ENCODE measurements around the gene PCDHGA12.
A peak's percentile ranks its signal among the peaks of the same experiment; 100 is the strongest.
"Not testable (repeated sequence)": the region's sequence is repeated elsewhere in the genome, so short reads cannot be mapped to it uniquely, and the experiment has no call there.

Gene PCDHGA12

GRCh38 chr5:141420855-141421488 is 9.3 kb upstream of the PCDHGA12 start, which contains the start of gene PCDHGA11:
Gene PCDHGA11, plus strand, starts transcription at chr5:141421051. Its CDS starts 177 bp downstream, at chr5:141421228.
- peak; percentile 71 for TF ChIP-seq CTCF (IDR thresholded peaks at IDR 0.05; ENCODE audit: borderline replicate concordance, control extremely low read depth, extremely low read depth, insufficient read depth, missing control alignments)
- in situ Hi-C loops (cut with MboI; ENCODE audit: low sequenced_read_pairs, unreplicated experiment): loop anchor here (5.0 kb wide), 1 partner anchor 136 kb away; no protein-coding TSS in a partner anchor
- DNase-seq (ENCODE audit: low spot score): peak; percentile 76

GRCh38 chr5:141421489-141421855 is 8.8 kb upstream of the PCDHGA12 start:
- in situ Hi-C loops (cut with MboI; ENCODE audit: low sequenced_read_pairs, unreplicated experiment): loop anchor here (5.0 kb wide), 1 partner anchor 136 kb away; no protein-coding TSS in a partner anchor
- DNase-seq (ENCODE audit: low spot score): no peak
- no peak for TF ChIP-seq CTCF (IDR thresholded peaks at IDR 0.05; ENCODE audit: borderline replicate concordance, control extremely low read depth, extremely low read depth, insufficient read depth, missing control alignments)

GRCh38 chr5:141422742-141423291 is 7.5 kb upstream of the PCDHGA12 start:
- no peak for DNase-seq (ENCODE audit: low spot score)
- in situ Hi-C loops (cut with MboI; ENCODE audit: low sequenced_read_pairs, unreplicated experiment): loop anchor here (5.0 kb wide), 1 partner anchor 134 kb away; no protein-coding TSS in a partner anchor
- no peak for TF ChIP-seq CTCF (IDR thresholded peaks at IDR 0.05; ENCODE audit: borderline replicate concordance, control extremely low read depth, extremely low read depth, insufficient read depth, missing control alignments)

GRCh38 chr5:141427783-141428426 is 2.4 kb upstream of the PCDHGA12 start:
- in situ Hi-C loops (cut with MboI; ENCODE audit: low sequenced_read_pairs, unreplicated experiment): no loop called here
- no peak for TF ChIP-seq CTCF (IDR thresholded peaks at IDR 0.05; ENCODE audit: borderline replicate concordance, control extremely low read depth, extremely low read depth, insufficient read depth, missing control alignments)
- DNase-seq (ENCODE audit: low spot score): no peak

- in situ Hi-C loops (cut with MboI; ENCODE audit: low sequenced_read_pairs, unreplicated experiment): no loop called here
- DNase-seq (ENCODE audit: low spot score): peak; percentile 50
- TF ChIP-seq CTCF (IDR thresholded peaks at IDR 0.05; ENCODE audit: borderline replicate concordance, control extremely low read depth, extremely low read depth, insufficient read depth, missing control alignments): no peak
These were observed 979 bp downstream of the PCDHGA12 start for GRCh38 chr5:141431286-141431685.

GRCh38 chr5:141432308-141432707 is 2.0 kb downstream of the PCDHGA12 start:
- DNase-seq (ENCODE audit: low spot score); in situ Hi-C loops (cut with MboI; ENCODE audit: low sequenced_read_pairs, unreplicated experiment): not testable (repeated sequence)

- DNase-seq (ENCODE audit: low spot score); in situ Hi-C loops (cut with MboI; ENCODE audit: low sequenced_read_pairs, unreplicated experiment): not testable (repeated sequence)
These were observed 2.4 kb downstream of the PCDHGA12 start for GRCh38 chr5:141432726-141433125.
